Brain microvascular endothelial cell (primary cell): ENCODE data around the gene MEOX1.

Source experiments
- DNase-seq: peaks from one replicate; pipeline ENCODE4 v3.0.0-alpha.2; 2020
- H3K27ac ChIP-seq: fragments of 250-450 bp; sonication (Bioruptor Pico); 2 replicates; pipeline ENCODE4 v1.5.1; 2020; ENCODE audit warnings: mild to moderate bottlenecking, moderate library complexity
- H3K27me3 ChIP-seq: fragments of 250-450 bp; sonication (Bioruptor Pico); replicated peaks from 2 replicates; pipeline ENCODE4 v1.5.1; 2020; ENCODE audit warnings: mild to moderate bottlenecking
- H3K36me3 ChIP-seq: fragments of 250-450 bp; sonication (Bioruptor Pico); replicated peaks from 2 replicates; pipeline ENCODE4 v1.5.1; 2020; ENCODE audit warnings: mild to moderate bottlenecking
- H3K4me3 ChIP-seq: 2 replicates; pipeline ENCODE4 v1.5.1; 2011; ENCODE audit warnings: low read depth, mild to moderate bottlenecking, control low read depth, low read length, moderate library complexity
- in situ Hi-C: cut with HindIII; loops from 2 replicates; pipeline ENCODE4 v1.10.0; 2017; ENCODE audit warnings: low sequenced_read_pairs, low pct_ligation_motif_present
- TF ChIP-seq, protein P1 (sequence below): IDR thresholded peaks from 2 replicates; pipeline ENCODE4 v1.5.1; 2011; ENCODE audit warnings: low read depth, mild to moderate bottlenecking, moderate library complexity, low read length, control low read depth, inconsistent platforms; ENCODE audit errors: missing control alignments

Gene MEOX1

DNA sequence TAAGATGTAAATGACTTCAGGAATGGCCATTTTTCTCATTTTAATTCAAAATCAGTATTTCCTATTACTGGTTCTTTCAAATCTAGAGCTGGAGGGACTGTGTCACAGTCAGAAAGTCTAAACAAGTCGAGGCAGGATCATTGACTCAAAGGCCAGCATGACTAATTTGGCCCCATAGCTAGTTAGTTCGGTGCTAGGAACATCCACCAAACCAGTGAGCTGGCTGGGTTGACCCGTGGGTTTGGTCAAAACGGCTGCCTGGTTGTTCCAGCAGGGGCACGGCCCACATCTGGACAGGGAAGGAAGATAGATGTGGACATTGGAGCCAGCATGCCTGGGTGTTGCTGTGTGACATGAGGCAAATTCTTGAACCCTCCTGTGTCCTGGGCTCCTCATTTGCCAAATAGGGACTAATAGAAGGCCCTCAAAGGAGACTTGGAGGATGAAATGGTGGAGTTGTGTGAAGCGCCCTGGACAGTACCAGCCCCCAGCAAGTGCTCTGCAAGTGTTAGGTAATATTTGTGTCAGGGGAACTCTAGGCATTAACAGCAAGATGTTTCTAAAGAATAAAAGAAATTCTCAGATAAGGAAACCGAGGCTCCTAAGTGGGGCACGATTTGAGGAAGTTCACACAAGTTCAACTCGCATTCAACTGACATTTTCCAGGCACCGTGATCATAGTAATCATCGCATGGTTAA is 46.2 kb downstream of the MEOX1 start:
- in situ Hi-C loops, result no loop called here
- Histone ChIP-seq H3K4me3 (no peak overlapping the region), H3K27ac (no peak overlapping the region), H3K27me3 (no peaks in the 10 kb centered on the region), H3K36me3 (no peaks in the 10 kb centered on the region)
- TF ChIP-seq, protein P1, sequence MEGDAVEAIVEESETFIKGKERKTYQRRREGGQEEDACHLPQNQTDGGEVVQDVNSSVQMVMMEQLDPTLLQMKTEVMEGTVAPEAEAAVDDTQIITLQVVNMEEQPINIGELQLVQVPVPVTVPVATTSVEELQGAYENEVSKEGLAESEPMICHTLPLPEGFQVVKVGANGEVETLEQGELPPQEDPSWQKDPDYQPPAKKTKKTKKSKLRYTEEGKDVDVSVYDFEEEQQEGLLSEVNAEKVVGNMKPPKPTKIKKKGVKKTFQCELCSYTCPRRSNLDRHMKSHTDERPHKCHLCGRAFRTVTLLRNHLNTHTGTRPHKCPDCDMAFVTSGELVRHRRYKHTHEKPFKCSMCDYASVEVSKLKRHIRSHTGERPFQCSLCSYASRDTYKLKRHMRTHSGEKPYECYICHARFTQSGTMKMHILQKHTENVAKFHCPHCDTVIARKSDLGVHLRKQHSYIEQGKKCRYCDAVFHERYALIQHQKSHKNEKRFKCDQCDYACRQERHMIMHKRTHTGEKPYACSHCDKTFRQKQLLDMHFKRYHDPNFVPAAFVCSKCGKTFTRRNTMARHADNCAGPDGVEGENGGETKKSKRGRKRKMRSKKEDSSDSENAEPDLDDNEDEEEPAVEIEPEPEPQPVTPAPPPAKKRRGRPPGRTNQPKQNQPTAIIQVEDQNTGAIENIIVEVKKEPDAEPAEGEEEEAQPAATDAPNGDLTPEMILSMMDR, result no peak
- DNase-seq, result no peak

DNA sequence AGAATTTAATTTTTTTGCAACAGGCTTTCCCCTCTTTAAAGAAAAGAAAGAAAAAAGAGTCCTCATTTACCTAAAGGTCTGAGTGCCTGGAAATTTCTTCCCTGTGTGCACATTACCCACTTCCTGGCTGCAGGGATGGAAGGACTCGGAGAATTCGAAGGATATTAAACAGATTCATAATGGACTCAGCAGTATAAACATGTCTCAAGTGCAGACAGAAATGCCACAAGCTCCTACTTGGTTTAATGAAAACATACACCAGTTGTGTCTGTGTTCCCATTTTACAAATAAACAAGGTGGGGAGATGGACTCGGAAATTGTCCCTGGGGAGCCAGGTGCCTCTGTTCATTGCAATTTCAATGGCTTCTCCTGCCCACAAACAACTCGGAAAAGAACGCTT is 47.2 kb downstream of the MEOX1 start:
- H3K4me3 ChIP-seq, result no peak overlapping the region
- H3K36me3 ChIP-seq, result no peaks in the 10 kb centered on the region
- TF ChIP-seq, protein P1, result no peak
- no peak for DNase-seq
- H3K27ac ChIP-seq, result no peak overlapping the region
- H3K27me3 ChIP-seq, result no peaks in the 10 kb centered on the region
- in situ Hi-C loops, result no loop called here

GRCh38 chr17:43613917-43614316 is 47.8 kb downstream of the MEOX1 start:
- in situ Hi-C loops, result no loop called here
- no peak for DNase-seq
- TF ChIP-seq, protein P1, result no peak
- Histone ChIP-seq H3K4me3 (no peak overlapping the region), H3K27me3 (no peaks in the 10 kb centered on the region), H3K36me3 (no peaks in the 10 kb centered on the region), H3K27ac (no peak overlapping the region)

DNA sequence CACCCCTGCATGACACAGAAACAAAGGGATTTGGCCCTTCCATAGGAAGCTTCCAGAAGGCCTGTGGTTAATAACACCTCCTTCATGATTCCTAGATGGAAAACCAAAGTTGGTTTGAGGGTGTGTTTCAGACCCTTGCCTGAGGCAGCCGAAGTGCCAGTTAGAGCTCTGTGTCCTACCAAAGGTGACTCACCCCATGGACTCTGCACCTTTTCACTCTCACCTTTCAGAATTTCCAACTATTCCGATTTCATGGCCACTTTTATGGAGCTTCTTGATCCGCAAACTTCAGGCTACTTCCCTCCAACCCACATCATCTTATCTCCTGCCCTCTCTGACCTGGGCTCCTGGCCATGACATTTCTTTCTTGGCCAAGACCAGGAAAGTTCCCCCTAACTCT is 49.2 kb downstream of the MEOX1 start:
- TF ChIP-seq, protein P1, result no peak
- in situ Hi-C loops, result no loop called here
- no peak for DNase-seq
- Histone ChIP-seq H3K4me3 (no peak overlapping the region), H3K27ac (no peak overlapping the region), H3K36me3 (no peaks in the 10 kb centered on the region), H3K27me3 (no peaks in the 10 kb centered on the region)

DNA sequence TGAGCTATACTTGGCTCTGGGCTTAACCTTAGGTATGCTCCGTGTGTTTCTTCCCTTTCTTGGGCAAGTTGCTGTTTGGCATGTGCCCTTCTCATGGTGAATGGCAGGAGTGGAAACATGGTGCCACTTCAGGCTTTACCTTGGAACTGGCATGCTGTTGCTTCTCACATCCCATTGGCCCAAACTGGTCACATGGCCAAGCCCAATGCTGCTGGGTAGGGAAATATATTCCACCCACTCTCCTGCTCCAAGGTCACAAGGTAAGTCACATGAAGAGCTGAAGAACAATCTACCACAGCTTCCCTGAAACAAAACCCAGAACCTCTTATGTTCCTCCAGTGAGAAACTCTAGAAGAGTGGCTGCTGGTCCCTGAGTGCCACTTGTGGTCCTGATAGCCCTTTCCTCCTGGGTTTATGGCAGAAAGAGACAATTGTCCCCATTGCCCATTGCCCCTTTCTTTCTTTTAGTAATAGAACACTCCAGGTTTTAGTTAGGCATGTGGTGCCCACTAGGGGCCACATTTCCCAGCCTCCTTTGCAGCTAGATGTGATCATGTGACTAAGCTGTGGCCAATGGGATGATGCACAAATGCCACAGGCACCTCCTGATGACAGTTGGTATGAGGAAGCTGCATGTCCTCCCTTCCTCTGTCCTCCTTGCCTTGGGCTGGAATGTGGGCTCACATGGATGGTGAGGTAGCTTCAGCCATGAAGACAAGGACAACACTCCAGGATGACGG is 50.3 kb downstream of the MEOX1 start:
- TF ChIP-seq, protein P1, result no peak
- no peak overlapping the region for H3K27ac ChIP-seq
- in situ Hi-C loops, result no loop called here
- no peaks in the 10 kb centered on the region for H3K36me3 ChIP-seq
- no peaks in the 10 kb centered on the region for H3K27me3 ChIP-seq
- H3K4me3 ChIP-seq, result no peak overlapping the region
- DNase-seq, result no peak
